ENCODE measurements around the gene SEMA5B. TPM values are rescaled to one million over a fixed set of nuclear protein-coding genes. Genes with fewer than 3 reads are reported as not detected.

The SEMA5B gene
- total and polyA plus RNA-seq, 12 donors, result 0.35 to 4.3 (median 1.8) TPM

DNA sequence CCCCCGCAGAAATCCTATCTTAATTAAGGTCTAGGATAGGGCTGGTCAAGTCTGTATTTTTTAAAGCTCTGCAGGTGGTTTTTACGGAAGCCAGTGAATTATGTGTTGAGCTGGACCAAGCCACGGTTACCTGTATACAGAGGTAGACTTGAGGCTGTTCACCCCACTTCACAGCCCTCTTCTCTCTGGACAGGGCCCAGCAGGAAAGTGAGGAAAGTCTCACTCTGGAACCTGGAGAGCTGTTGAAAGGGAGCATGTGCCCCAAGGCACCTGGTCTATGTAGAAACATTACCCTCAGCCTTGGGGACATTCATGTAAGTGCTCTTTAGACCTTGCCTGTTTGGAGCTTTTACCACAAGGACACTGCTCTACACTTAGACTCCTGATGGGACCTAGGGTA, 6.9 kb downstream of the SEMA5B start:
- no peaks in the 10 kb centered on the region for H3K9me3 ChIP-seq (replicated peaks in 1 of 3)
- WGBS, 4 donors, result 79 to 98% (median 94%) methylated on average over 3 of the region's 3 CpGs

GRCh38 chr3:123019591-123019990, 8.0 kb downstream of the SEMA5B start:
- intact Hi-C loops (cut with DNase I), result no loop called here
- Histone ChIP-seq H3K4me1 (replicated peaks in 1 of 2) (no peaks in the 10 kb centered on the region), H3K4me3 (no peak overlapping the region), H3K27me3 (no peaks in the 10 kb centered on the region), H3K27ac (no peak overlapping the region), H3K9me3 (replicated peaks in 1 of 3) (no peaks in the 10 kb centered on the region), H3K36me3 (replicated peaks in 1 of 2) (no peaks in the 10 kb centered on the region)
- no peak for DNase-seq
- no peak for TF ChIP-seq POLR2A (IDR thresholded peaks at IDR 0.05)
- TF ChIP-seq, protein P1, sequence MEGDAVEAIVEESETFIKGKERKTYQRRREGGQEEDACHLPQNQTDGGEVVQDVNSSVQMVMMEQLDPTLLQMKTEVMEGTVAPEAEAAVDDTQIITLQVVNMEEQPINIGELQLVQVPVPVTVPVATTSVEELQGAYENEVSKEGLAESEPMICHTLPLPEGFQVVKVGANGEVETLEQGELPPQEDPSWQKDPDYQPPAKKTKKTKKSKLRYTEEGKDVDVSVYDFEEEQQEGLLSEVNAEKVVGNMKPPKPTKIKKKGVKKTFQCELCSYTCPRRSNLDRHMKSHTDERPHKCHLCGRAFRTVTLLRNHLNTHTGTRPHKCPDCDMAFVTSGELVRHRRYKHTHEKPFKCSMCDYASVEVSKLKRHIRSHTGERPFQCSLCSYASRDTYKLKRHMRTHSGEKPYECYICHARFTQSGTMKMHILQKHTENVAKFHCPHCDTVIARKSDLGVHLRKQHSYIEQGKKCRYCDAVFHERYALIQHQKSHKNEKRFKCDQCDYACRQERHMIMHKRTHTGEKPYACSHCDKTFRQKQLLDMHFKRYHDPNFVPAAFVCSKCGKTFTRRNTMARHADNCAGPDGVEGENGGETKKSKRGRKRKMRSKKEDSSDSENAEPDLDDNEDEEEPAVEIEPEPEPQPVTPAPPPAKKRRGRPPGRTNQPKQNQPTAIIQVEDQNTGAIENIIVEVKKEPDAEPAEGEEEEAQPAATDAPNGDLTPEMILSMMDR (IDR thresholded peaks at IDR 0.05), result no peak
- 93 to 97% (median 96%) methylated on average over 5 of the region's 5 CpGs for WGBS, 4 donors

More for the DNA sequence above, 6.9 kb downstream of the SEMA5B start:
- Histone ChIP-seq H3K36me3 (replicated peaks in 1 of 2) (no peaks in the 10 kb centered on the region), H3K4me1 (replicated peaks in 1 of 2) (no peaks in the 10 kb centered on the region), H3K4me3 (no peak overlapping the region), H3K27ac (no peak overlapping the region), H3K27me3 (no peaks in the 10 kb centered on the region)
- TF ChIP-seq POLR2A (IDR thresholded peaks at IDR 0.05), result no peak
- TF ChIP-seq, protein P1 (IDR thresholded peaks at IDR 0.05), result no peak
- intact Hi-C loops (cut with DNase I), result loop anchor here (10.0 kb wide), 2 partner anchors 244 to 266 kb away; no protein-coding TSS in a partner anchor
- no peak for DNase-seq

- intact Hi-C loops (cut with DNase I), result no loop called here
- H3K27ac ChIP-seq, result no peak overlapping the region
- no peaks in the 10 kb centered on the region for H3K4me1 ChIP-seq (replicated peaks in 1 of 2)
- no peak for TF ChIP-seq POLR2A (IDR thresholded peaks at IDR 0.05)
- TF ChIP-seq, protein P1 (IDR thresholded peaks at IDR 0.05), result no peak
- WGBS, 4 donors, result 72 to 88% (median 80%) methylated on average over 3 of the region's 3 CpGs
- H3K4me3 ChIP-seq, result no peak overlapping the region
- DNase-seq, result no peak
- no peaks in the 10 kb centered on the region for H3K9me3 ChIP-seq (replicated peaks in 1 of 3)
- no peaks in the 10 kb centered on the region for H3K36me3 ChIP-seq (replicated peaks in 1 of 2)
- H3K27me3 ChIP-seq, result no peaks in the 10 kb centered on the region
These were observed 8.4 kb downstream of the SEMA5B start for GRCh38 chr3:123019161-123019560.

DNA sequence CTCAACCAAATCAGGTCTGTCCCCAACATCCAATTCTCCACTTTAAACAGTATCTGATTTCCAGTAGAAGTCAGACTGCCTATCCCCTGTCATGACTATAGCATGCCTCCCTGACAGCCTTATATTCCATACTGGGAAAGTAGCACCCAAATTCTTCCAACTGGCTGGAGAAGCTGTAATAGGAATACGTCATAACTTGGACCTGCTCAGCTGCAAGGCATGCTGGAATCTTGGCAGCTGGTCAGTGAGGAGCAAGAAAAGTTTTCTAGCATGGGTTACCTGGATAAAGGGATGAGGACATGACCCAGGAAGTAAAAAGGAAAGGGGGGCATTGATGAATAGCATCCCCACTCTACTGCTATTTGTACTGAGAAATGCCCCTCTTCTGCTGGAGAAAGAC, 8.9 kb downstream of the SEMA5B start:
- no peak for TF ChIP-seq POLR2A (IDR thresholded peaks at IDR 0.05)
- TF ChIP-seq, protein P1 (IDR thresholded peaks at IDR 0.05), result no peak
- 69 to 93% (median 85%) methylated on average over 1 of the region's 1 CpG for WGBS, 4 donors

More for the DNA sequence above, 8.9 kb downstream of the SEMA5B start:
- no peaks in the 10 kb centered on the region for H3K9me3 ChIP-seq (replicated peaks in 1 of 3)
- no peak overlapping the region for H3K4me3 ChIP-seq
- intact Hi-C loops (cut with DNase I), result no loop called here
- DNase-seq, result no peak
- H3K36me3 ChIP-seq (replicated peaks in 1 of 2), result no peaks in the 10 kb centered on the region
- no peaks in the 10 kb centered on the region for H3K27me3 ChIP-seq
- no peaks in the 10 kb centered on the region for H3K4me1 ChIP-seq (replicated peaks in 1 of 2)
- H3K27ac ChIP-seq, result no peak overlapping the region
